ENCODE data around the gene RUVBL1.

RUVBL1 gene

DNA sequence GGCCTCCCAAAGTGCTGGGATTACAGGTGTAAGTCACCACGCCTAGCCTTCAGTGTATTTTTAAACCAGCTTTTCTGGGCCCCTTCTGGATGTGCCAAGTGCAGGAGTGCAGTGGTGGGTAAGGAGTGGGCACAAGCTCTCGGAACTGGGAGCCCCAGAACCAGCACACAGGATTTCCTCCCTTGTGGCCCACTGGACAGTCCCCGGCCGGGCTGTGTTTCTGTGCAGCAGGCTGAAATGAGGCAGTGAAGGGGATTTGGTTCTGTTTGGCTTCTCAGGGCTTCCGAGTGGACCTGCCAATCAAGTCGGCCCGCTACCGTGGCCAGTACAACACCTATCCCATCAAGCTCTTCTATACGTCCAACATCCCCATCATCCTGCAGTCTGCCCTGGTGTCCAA is 56.9 kb downstream of the RUVBL1 start:
- DNase-seq (ENCODE audit: low spot score), result no peak

- DNase-seq (ENCODE audit: low spot score), result no peak
Measured at GRCh38 chr3:128066114-128066513, 57.5 kb downstream of the RUVBL1 start.

DNA sequence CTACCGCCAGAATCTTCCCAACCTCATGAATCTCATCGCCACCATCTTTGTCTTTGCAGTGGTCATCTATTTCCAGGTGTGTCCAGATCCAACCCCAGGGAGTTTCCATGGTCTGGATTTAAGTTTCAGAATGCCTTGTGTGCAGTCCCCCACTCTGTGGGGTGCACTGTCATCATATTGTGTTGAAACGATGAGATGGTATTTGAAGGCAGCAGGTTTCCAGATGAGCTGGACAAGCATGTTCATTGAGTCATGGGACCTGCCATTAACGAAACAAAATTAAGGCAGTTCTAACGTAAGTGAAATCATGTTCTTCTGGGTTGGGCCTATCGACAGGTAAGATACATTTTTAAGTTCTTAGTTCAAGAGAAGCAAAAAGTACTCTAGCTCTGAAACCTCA is 58.6 kb downstream of the RUVBL1 start:
- no peak for DNase-seq (ENCODE audit: low spot score)

DNA sequence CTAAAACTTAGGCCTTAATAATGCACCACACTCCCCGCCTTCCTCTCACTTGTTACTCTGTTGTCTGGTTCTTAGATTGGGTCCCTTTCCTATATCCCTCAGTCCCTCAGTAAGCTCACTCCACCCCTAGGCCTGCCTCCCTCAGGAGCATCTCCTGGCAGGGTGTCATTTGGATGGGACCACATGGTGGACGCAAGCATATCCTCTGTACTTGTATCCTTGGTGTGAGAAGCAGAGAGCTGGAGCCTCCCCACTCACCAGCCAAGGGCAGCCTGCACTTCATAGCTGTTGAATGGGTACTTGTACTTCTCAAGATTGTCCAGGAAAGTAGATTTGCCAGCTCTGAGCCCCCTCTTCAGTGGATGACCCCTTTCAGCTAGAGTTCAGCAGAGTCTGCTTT is 59.7 kb downstream of the RUVBL1 start:
- DNase-seq (ENCODE audit: low spot score), result no peak

DNA sequence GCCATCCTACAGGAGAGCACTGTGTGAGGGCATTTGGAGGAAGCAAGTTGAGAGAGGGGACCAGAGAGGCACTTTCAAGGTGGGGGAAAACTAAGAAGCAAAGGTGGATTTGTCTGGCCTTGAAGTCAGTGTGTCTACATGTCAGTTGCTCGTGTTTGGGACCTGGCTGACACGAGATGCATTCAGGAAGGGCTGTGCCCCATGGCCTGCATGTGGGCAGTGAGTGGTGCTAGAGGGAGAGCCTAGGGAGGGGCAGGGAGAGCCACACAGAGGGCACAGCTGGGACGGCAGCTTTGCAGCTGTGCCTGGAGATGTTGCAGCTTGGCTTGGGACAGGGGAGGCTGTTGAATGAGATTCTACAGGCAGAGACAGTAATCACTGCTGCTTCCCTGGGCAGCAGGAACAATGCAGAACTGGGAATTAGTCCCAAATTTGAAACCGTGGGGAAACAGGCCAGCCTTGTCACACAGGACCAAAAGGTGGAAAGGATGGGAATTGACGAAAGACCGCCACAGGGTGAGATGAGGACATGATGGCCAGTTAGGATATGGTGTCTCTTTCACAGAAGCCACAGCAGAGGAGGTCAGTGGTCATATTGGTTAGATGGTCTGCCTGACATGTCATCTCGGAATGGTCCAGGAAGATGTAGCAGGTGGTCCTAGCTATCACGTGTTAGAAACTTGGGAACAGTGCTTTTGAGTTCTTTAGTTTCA is 61.4 kb downstream of the RUVBL1 start:
- DNase-seq (ENCODE audit: low spot score), result no peak

DNA sequence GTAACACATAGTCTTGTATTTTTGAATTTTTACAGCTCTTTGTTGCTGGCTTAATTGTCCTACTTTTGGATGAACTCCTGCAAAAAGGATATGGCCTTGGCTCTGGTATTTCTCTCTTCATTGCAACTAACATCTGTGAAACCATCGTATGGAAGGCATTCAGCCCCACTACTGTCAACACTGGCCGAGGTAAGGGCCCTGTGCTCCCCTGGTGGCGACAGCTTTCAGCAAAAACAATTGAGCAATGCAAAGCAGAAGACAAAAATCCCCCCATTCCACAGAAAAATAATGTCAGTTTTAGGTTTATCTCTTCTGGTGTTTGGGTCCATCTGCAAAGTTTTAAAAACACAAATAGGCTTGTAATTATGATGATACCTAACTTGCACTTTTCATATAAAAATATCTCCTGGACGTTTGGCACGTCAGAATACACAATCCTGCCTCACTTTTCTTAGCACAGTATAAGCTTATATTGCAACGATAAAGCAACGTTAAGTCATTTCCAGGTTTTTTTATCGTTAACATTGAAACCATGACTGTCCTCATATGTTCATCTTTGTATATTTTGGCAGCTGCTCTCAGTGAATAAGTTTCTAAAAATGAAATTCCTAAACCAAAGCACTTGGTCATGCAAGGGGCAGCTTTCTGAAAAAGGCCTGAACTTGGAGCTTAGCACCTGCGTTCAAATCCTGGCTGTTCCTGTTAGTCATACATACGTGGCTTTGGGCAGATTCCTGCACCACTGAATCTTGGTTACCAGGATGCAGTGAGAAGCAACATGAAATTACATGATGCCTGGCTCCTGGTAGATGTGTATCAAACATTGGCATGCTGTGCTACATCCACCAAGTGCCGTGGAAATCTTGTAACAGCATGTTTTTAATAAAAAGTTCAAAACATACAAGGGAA is 62.9 kb downstream of the RUVBL1 start:
- DNase-seq (ENCODE audit: low spot score), result no peak

- DNase-seq (ENCODE audit: low spot score), result no peak
Measured at GRCh38 chr3:128056258-128056657, 67.4 kb downstream of the RUVBL1 start.

DNA sequence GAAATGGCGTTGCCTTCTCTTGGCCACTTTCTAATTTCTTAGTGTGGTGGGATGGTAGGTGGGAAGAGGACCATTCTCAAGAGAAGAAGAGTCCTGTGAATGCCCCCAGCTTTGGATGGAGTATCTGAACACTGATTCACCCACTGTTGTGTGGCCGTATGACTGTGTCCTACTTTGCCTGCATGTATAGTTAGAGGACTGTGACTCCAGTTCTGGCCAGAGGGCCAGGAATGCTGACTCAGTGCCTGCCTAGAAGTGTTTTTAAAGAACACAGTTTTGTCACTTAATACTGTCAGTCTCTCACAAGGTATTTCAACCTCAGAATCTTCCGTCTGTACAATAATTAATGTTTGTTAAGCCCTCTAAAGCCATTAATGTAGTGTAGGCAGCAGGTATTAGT is 69.2 kb downstream of the RUVBL1 start:
- DNase-seq (ENCODE audit: low spot score), result no peak

- no peak for DNase-seq (ENCODE audit: low spot score)
Measured at GRCh38 chr3:128053614-128054013, 70.0 kb downstream of the RUVBL1 start.

DNA sequence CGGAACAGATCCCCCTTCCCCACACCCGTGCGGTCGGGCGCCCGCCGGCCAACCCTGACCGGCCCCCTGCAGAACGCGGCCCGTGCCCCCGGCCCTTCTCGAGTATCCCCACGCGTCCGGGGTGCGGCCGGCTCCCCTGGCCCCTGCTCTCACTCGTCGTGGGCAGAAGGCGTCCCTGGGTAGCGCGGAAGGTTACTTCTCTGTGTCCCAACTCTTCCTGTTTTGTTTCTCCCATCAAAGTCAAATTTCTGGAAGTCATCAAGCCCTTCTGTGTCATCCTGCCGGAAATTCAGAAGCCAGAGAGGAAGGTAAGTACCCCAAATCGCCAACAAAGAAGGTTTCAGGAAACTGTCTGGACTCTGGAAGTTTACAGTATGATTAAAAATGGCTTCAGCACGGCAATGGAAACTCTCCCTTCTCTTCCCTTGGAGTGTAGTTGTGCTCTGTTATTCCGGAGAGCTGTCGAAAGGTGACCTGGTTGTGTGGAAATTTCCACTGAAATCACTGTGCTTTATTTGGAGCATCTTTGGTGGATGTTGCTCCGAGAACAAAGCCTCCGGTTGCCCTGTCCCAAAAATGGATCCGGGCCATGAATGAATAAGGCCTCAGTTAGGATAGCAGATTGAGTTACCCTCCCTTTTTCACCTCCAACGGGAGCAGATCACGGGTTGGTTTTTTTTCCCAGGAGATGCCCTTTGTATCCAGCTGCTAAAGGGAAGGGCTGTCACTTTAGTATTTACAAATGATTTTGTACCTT is 70.8 kb downstream of the RUVBL1 start:
- peak; percentile 16 for DNase-seq (ENCODE audit: low spot score)

- DNase-seq (ENCODE audit: low spot score), result peak; percentile 87
Measured at GRCh38 chr3:128051837-128052594, 71.6 kb downstream of the RUVBL1 start, which contains the start of gene SEC61A1. TSS of gene SEC61A1 (plus strand) at chr3:128052437. CDS start at chr3:128052553, 116 bp downstream.

DNA sequence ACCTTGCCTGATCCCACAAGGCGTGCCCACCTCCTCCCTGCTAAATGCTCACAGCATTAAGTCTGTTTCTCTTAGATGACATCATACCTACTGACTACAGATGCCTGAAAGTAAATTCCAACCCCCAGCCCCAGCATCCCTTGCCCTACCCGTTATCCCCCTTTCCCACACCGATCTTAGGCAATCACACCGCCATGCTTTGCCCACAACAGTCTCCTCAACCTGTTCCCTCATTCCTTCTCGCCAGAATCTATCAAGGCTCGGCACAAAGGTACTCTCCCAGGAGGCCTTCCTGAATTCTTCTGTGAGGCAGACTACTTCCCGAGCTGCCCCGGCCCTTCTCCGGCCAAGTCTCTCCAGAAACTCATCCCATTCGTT is 72.2 kb downstream of the RUVBL1 start:
- peak; percentile 19 for DNase-seq (ENCODE audit: low spot score)

GRCh38 chr3:128050597-128050996 is 73.0 kb downstream of the RUVBL1 start:
- DNase-seq (ENCODE audit: low spot score), result no peak

DNA sequence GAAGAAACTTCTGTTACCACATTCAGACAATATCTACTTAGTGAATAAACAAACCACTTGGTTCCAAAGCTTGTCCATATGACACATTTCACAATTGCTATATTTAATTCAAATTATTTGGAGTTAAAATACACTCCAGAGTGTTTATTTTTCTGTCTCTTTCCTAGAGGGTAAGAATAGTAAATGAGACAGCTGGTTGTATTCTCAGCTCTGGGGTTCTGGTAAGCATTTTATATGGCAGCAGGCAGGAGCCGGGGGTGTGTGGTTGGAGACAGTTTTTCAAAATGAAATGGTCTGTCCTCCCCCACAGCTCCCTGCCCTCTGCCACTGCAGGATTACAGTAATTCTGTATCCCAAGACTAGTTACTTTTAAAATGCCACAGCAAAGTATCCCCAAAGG is 82.3 kb downstream of the RUVBL1 start:
- no peak for DNase-seq (ENCODE audit: low spot score)

DNA sequence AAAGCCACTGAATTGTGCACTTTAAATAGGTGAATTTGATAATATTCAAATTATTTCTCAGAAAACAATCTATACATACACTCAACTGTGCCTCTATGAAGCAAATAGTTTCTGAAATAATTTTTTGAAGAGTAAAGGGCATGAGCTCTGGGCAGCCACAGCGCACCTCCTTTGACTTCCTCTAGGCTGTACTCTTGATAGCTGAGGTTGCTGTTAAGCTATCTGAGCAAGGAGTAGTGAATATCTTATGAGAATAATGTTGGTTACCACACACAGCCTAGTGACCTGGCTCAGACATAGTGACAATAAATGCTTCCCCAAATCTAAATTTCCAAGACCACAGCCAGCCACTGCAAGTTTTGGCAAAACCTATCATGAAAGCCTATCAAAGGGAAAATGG is 83.0 kb downstream of the RUVBL1 start:
- no peak for DNase-seq (ENCODE audit: low spot score)

GRCh38 chr3:128040041-128040440 is 83.6 kb downstream of the RUVBL1 start:
- no peak for DNase-seq (ENCODE audit: low spot score)

DNA sequence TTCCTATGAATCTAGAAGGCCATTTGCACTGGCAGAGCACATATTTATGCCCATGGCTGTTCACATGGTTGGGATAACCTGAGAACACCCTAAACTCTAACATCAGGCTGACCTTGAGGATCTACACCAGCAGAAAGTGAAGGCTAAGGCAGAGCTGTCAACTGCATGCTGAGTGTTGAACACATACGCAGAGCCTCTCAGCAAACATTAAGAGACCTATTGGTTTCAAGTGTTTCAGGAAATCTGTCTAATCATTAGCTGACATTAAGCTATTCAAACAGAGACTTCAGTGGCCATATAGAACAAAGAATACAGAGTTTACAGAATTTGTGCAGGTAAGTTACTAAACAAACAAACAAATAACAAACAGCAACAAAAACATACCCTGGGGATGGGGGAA is 87.5 kb downstream of the RUVBL1 start:
- no peak for DNase-seq (ENCODE audit: low spot score)

DNA sequence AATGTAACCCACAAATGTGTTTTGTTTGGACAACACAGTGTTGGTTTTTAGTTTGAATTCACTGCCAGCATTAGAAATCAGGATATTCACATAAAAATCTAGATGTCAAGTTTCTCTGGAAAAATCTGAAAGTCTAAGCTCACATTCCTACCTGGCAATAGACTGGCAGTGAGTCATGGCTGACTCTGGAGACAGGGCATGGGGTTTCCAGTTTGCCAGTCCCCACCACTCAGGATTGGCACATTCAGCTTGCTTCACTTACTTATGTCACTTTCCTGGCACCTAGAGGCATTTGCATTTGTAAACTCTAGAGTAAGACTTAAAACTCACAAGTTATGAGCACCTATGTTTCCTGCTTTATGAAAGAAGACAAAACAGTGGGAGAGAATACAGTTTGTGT is 90.5 kb downstream of the RUVBL1 start:
- no peak for DNase-seq (ENCODE audit: low spot score)
